GM20431 (cell line): Measurements from ENCODE around the gene EXOSC7.

Source experiments
- in situ Hi-C: fragments of 300-500 bp; cut with MseI, MboI; formaldehyde crosslinking; loops from one replicate; pipeline ENCODE4 v1.15.0; 2020; ENCODE audit warnings: low sequenced_read_pairs; ENCODE audit not compliant: unreplicated experiment

The EXOSC7 gene

GRCh38 chr3:44991326-44991725 is 15.3 kb downstream of the EXOSC7 start:
- in situ Hi-C loops = no loop called here

GRCh38 chr3:44992555-44993470 is 16.8 kb downstream of the EXOSC7 start:
- in situ Hi-C loops = no loop called here

- in situ Hi-C loops = no loop called here
Measured at GRCh38 chr3:44993471-44994205, 17.6 kb downstream of the EXOSC7 start.

- in situ Hi-C loops = no loop called here
Measured at GRCh38 chr3:44995142-44995770, 19.2 kb downstream of the EXOSC7 start.

GRCh38 chr3:44996556-44996969 is 20.5 kb downstream of the EXOSC7 start:
- in situ Hi-C loops = no loop called here

- in situ Hi-C loops = no loop called here
Measured at GRCh38 chr3:44999782-45000181, 23.7 kb downstream of the EXOSC7 start.

- in situ Hi-C loops = no loop called here
Measured at GRCh38 chr3:45000823-45001222, 24.8 kb downstream of the EXOSC7 start.

GRCh38 chr3:45001738-45002137 is 25.7 kb downstream of the EXOSC7 start:
- in situ Hi-C loops = no loop called here

- in situ Hi-C loops = no loop called here
Measured at GRCh38 chr3:45002139-45002660, 26.2 kb downstream of the EXOSC7 start.

GRCh38 chr3:45002720-45003119 is 26.7 kb downstream of the EXOSC7 start:
- in situ Hi-C loops = no loop called here

- in situ Hi-C loops = no loop called here
Measured at GRCh38 chr3:45003406-45003805, 27.4 kb downstream of the EXOSC7 start.

GRCh38 chr3:45003859-45004258 is 27.8 kb downstream of the EXOSC7 start:
- in situ Hi-C loops = no loop called here

GRCh38 chr3:45007091-45007490 is 31.0 kb downstream of the EXOSC7 start:
- in situ Hi-C loops = no loop called here

- in situ Hi-C loops = no loop called here
Measured at GRCh38 chr3:45008117-45008516, 32.1 kb downstream of the EXOSC7 start.

- in situ Hi-C loops = no loop called here
Measured at GRCh38 chr3:45009868-45010267, 33.8 kb downstream of the EXOSC7 start.

- in situ Hi-C loops = no loop called here
Measured at GRCh38 chr3:45010811-45011333, 34.8 kb downstream of the EXOSC7 start.

GRCh38 chr3:45011756-45012508 is 35.9 kb downstream of the EXOSC7 start:
- in situ Hi-C loops = no loop called here

- in situ Hi-C loops = no loop called here
Measured at GRCh38 chr3:45012577-45012976, 36.5 kb downstream of the EXOSC7 start.

GRCh38 chr3:45016916-45017315 is 40.9 kb downstream of the EXOSC7 start:
- in situ Hi-C loops = no loop called here

GRCh38 chr3:45017821-45018220 is 41.8 kb downstream of the EXOSC7 start:
- in situ Hi-C loops = no loop called here
